GM18520 (cell line): ENCODE results near the gene KRTAP4-8.
"Not testable (repeated sequence)": the region's sequence is repeated elsewhere in the genome, so short reads cannot be mapped to it uniquely, and the experiment has no call there.

Source experiments
- ATAC-seq: cut with Tn5 transposase; IDR thresholded peaks from one replicate; pipeline ENCODE4 v1.9.1; 2021; ENCODE audit not compliant: unreplicated experiment

KRTAP4-8 gene

GRCh38 chr17:41098042-41098441 is at the start of gene KRTAP4-8:
KRTAP4-8 (minus strand) TSS chr17:41098142; CDS start chr17:41098084, 58 bp downstream.
- no peak for ATAC-seq

GRCh38 chr17:41145261-41145660 is 47.3 kb upstream of the KRTAP4-8 start:
- no peak for ATAC-seq

- ATAC-seq: no peak
These were observed 46.9 kb upstream of the KRTAP4-8 start for GRCh38 chr17:41144846-41145245.

GRCh38 chr17:41141361-41141760 is 43.4 kb upstream of the KRTAP4-8 start:
- no peak for ATAC-seq

GRCh38 chr17:41140360-41141131 is 42.6 kb upstream of the KRTAP4-8 start, which contains the start of gene KRTAP4-6:
KRTAP4-6 (minus strand) TSS chr17:41140544; CDS start chr17:41140487, 57 bp downstream.
- ATAC-seq: no peak

GRCh38 chr17:41139865-41140264 is 41.9 kb upstream of the KRTAP4-8 start:
- not testable (repeated sequence) for ATAC-seq

- ATAC-seq: no peak
These were observed 36.2 kb upstream of the KRTAP4-8 start for GRCh38 chr17:41133880-41134735.

GRCh38 chr17:41131979-41132378 is 34.0 kb upstream of the KRTAP4-8 start:
- ATAC-seq: no peak

- ATAC-seq: no peak
These were observed 29.4 kb upstream of the KRTAP4-8 start for GRCh38 chr17:41127371-41127770.

- no peak for ATAC-seq
These were observed 28.5 kb upstream of the KRTAP4-8 start for GRCh38 chr17:41126412-41126811.

GRCh38 chr17:41125064-41125463 is 27.1 kb upstream of the KRTAP4-8 start:
- ATAC-seq: no peak

- not testable (repeated sequence) for ATAC-seq
These were observed 26.0 kb upstream of the KRTAP4-8 start, which contains the start of gene KRTAP4-12 for GRCh38 chr17:41123991-41124371. KRTAP4-12 (minus strand) TSS chr17:41124182; CDS start chr17:41124122, 60 bp downstream.

- not testable (repeated sequence) for ATAC-seq
These were observed 25.5 kb upstream of the KRTAP4-8 start for GRCh38 chr17:41123292-41123990.

GRCh38 chr17:41121742-41122141 is 23.8 kb upstream of the KRTAP4-8 start:
- no peak for ATAC-seq

- ATAC-seq: not testable (repeated sequence)
These were observed 22.1 kb upstream of the KRTAP4-8 start for GRCh38 chr17:41119696-41120690.

GRCh38 chr17:41118721-41119120 is 20.8 kb upstream of the KRTAP4-8 start:
- no peak for ATAC-seq

GRCh38 chr17:41117846-41118386 is 20.0 kb upstream of the KRTAP4-8 start, which contains the start of gene KRTAP4-11:
KRTAP4-11 (minus strand) TSS chr17:41118373; CDS start chr17:41118315, 58 bp downstream.
- ATAC-seq: not testable (repeated sequence)

- ATAC-seq: no peak
These were observed 18.4 kb upstream of the KRTAP4-8 start for GRCh38 chr17:41116297-41116696.

GRCh38 chr17:41111151-41111885 is 13.4 kb upstream of the KRTAP4-8 start:
- no peak for ATAC-seq
